GM23338 (cell line): ENCODE measurements around the gene USP10.

Experiments
- EZH2 ChIP-seq: fragments of 200-600 bp; sonication (generic); IDR thresholded peaks from one replicate; pipeline ENCODE4 v1.8.0; 2017; ENCODE audit warnings: antibody characterized with exemption, mild to moderate bottlenecking, low read depth; ENCODE audit not compliant: unreplicated experiment
- EZH2phosphoT487 ChIP-seq: fragments of 200-600 bp; sonication (generic); IDR thresholded peaks from one replicate; pipeline ENCODE4 v1.8.1; 2018; ENCODE audit warnings: antibody characterized with exemption; ENCODE audit not compliant: unreplicated experiment
- JUNB ChIP-seq: IDR thresholded peaks from one replicate; pipeline ENCODE4 v1.6.1; 2016; ENCODE audit warnings: antibody characterized with exemption; ENCODE audit not compliant: unreplicated experiment
- POLR2AphosphoS5 ChIP-seq: IDR thresholded peaks from 2 replicates; pipeline ENCODE4 v1.6.1; 2016; ENCODE audit warnings: antibody characterized with exemption, low read depth
- ZNF331 ChIP-seq: fragments of 250-450 bp; sonication (Bioruptor Pico); IDR thresholded peaks from 2 replicates; pipeline ENCODE4 v1.5.0; 2020; ENCODE audit warnings: low read depth, mild to moderate bottlenecking, moderate library complexity
- TF ChIP-seq, protein P1 (sequence below), 2 experiments: fragments of 200-600 bp in 1 of 2; sonication (generic) in 1 of 2; conservative IDR thresholded peaks; 2 replicates each; pipeline versions ENCODE4 v1.5.1 to v1.6.1; 2016 to 2017; ENCODE audit warnings: antibody characterized with exemption in 2 of 2, low read depth in 2 of 2, mild to moderate bottlenecking in 2 of 2, moderate library complexity in 1 of 2
- TF ChIP-seq, protein P2 (sequence below): IDR thresholded peaks from one replicate; pipeline ENCODE4 v1.6.1; 2018; ENCODE audit warnings: antibody characterized with exemption; ENCODE audit not compliant: unreplicated experiment

DNA sequence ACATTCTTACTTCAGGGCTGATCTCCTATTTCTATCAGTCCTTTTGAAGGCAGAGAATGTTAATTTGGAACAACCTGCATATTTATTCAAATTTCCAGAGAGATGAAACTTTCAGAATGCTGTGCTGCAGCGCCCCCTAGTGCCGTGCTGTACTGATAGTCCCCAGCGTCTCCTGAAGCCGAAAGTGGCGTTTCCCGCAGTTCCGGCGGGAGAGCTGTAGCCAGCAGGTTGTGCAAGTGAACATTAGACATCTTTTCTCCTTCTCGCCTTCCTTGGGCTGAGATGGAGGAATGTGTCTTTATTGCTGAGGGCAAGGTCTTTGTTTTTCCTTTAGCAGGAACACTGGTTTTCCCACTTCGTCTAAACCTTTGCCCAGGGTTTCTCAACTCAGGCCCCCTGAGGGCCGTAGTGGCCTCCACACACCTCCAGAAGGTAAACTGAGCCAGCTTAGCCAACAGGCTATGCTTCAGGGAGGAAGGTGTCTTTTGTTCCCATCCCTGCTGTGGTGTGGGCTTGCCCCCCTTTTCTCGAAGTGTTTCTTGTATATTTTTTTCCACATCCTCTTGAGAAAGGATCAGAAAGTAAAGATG is 26.4 kb downstream of the USP10 start:
- TF ChIP-seq, protein P1, sequence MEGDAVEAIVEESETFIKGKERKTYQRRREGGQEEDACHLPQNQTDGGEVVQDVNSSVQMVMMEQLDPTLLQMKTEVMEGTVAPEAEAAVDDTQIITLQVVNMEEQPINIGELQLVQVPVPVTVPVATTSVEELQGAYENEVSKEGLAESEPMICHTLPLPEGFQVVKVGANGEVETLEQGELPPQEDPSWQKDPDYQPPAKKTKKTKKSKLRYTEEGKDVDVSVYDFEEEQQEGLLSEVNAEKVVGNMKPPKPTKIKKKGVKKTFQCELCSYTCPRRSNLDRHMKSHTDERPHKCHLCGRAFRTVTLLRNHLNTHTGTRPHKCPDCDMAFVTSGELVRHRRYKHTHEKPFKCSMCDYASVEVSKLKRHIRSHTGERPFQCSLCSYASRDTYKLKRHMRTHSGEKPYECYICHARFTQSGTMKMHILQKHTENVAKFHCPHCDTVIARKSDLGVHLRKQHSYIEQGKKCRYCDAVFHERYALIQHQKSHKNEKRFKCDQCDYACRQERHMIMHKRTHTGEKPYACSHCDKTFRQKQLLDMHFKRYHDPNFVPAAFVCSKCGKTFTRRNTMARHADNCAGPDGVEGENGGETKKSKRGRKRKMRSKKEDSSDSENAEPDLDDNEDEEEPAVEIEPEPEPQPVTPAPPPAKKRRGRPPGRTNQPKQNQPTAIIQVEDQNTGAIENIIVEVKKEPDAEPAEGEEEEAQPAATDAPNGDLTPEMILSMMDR (conservative IDR thresholded peaks at IDR 0.05; ENCODE audit: low read depth in 2 of 2) = peak; percentile 90 to 100
- no peak for TF ChIP-seq POLR2AphosphoS5
- TF ChIP-seq EZH2 = no peak
- no peak for TF ChIP-seq EZH2phosphoT487
- no peak for TF ChIP-seq JUNB
- TF ChIP-seq, protein P2, sequence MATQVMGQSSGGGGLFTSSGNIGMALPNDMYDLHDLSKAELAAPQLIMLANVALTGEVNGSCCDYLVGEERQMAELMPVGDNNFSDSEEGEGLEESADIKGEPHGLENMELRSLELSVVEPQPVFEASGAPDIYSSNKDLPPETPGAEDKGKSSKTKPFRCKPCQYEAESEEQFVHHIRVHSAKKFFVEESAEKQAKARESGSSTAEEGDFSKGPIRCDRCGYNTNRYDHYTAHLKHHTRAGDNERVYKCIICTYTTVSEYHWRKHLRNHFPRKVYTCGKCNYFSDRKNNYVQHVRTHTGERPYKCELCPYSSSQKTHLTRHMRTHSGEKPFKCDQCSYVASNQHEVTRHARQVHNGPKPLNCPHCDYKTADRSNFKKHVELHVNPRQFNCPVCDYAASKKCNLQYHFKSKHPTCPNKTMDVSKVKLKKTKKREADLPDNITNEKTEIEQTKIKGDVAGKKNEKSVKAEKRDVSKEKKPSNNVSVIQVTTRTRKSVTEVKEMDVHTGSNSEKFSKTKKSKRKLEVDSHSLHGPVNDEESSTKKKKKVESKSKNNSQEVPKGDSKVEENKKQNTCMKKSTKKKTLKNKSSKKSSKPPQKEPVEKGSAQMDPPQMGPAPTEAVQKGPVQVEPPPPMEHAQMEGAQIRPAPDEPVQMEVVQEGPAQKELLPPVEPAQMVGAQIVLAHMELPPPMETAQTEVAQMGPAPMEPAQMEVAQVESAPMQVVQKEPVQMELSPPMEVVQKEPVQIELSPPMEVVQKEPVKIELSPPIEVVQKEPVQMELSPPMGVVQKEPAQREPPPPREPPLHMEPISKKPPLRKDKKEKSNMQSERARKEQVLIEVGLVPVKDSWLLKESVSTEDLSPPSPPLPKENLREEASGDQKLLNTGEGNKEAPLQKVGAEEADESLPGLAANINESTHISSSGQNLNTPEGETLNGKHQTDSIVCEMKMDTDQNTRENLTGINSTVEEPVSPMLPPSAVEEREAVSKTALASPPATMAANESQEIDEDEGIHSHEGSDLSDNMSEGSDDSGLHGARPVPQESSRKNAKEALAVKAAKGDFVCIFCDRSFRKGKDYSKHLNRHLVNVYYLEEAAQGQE = no peak
- TF ChIP-seq ZNF331 (CRISPR knock-in tag) = no peak
